DMS 273 (cell line): ENCODE measurements around the gene EPS8.

ENCODE experiments used
- DNase-seq: peaks from one replicate; lab custom pipeline; 2025; ENCODE audit not compliant: unreplicated experiment; lab: John Stamatoyannopoulos, UW

The EPS8 gene

GRCh38 chr12:15721316-15722115 lies 67.7 kb downstream of the EPS8 start:
- no peak for DNase-seq

- DNase-seq: no peak
Measured at GRCh38 chr12:15720295-15720694, 68.9 kb downstream of the EPS8 start.

- no peak for DNase-seq
Measured at GRCh38 chr12:15719230-15719629, 70.0 kb downstream of the EPS8 start.

GRCh38 chr12:15717940-15718567 lies 71.1 kb downstream of the EPS8 start:
- no peak for DNase-seq

- no peak for DNase-seq
Measured at GRCh38 chr12:15716581-15716980, 72.6 kb downstream of the EPS8 start.

GRCh38 chr12:15714256-15714655 lies 74.9 kb downstream of the EPS8 start:
- DNase-seq: no peak

- no peak for DNase-seq
Measured at GRCh38 chr12:15712823-15713660, 76.1 kb downstream of the EPS8 start.

GRCh38 chr12:15712160-15712559 lies 77.0 kb downstream of the EPS8 start:
- no peak for DNase-seq

- no peak for DNase-seq
Measured at GRCh38 chr12:15710860-15711510, 78.2 kb downstream of the EPS8 start.

- no peak for DNase-seq
Measured at GRCh38 chr12:15709551-15709950, 79.6 kb downstream of the EPS8 start.

- DNase-seq: no peak
Measured at GRCh38 chr12:15708396-15709076, 80.7 kb downstream of the EPS8 start.

- DNase-seq: no peak
Measured at GRCh38 chr12:15707516-15708199, 81.5 kb downstream of the EPS8 start.

- no peak for DNase-seq
Measured at GRCh38 chr12:15706010-15706676, 83.0 kb downstream of the EPS8 start.

- DNase-seq: no peak
Measured at GRCh38 chr12:15705606-15706005, 83.6 kb downstream of the EPS8 start.

GRCh38 chr12:15702276-15702675 lies 86.9 kb downstream of the EPS8 start:
- no peak for DNase-seq

GRCh38 chr12:15701631-15702156 lies 87.5 kb downstream of the EPS8 start:
- DNase-seq: no peak

GRCh38 chr12:15701206-15701605 lies 88.0 kb downstream of the EPS8 start:
- DNase-seq: no peak

- DNase-seq: no peak
Measured at GRCh38 chr12:15700595-15700994, 88.6 kb downstream of the EPS8 start.

- no peak for DNase-seq
Measured at GRCh38 chr12:15699886-15700285, 89.3 kb downstream of the EPS8 start.
